Progenitor cell of endocrine pancreas (in vitro differentiated cells): Measurements from ENCODE around the gene GLG1. TPM values are rescaled to one million over a fixed set of nuclear protein-coding genes. Genes with fewer than 3 reads are reported as not detected.
"Not testable (repeated sequence)": the region's sequence is repeated elsewhere in the genome, so short reads cannot be mapped to it uniquely, and the experiment has no call there.

Experiments
- DNase-seq: peaks from one replicate; pipeline ENCODE4 v3.0.0; 2021; ENCODE audit warnings: low spot score; ENCODE audit not compliant: unreplicated experiment
- H3K27ac Mint-ChIP-seq: 2 replicates; pipeline ENCODE4 v1.8.0; 2021; ENCODE audit warnings: mild to moderate bottlenecking, moderate library complexity, mixed read lengths
- H3K27me3 Mint-ChIP-seq: 2 replicates; pipeline ENCODE4 v1.8.0; 2021; ENCODE audit warnings: mixed read lengths
- H3K36me3 Mint-ChIP-seq: 2 replicates; pipeline ENCODE4 v1.8.0; 2022; ENCODE audit warnings: mixed read lengths; ENCODE audit not compliant: insufficient read depth
- H3K4me1 Mint-ChIP-seq: 2 replicates; pipeline ENCODE4 v1.8.0; 2021; ENCODE audit warnings: low read depth, mixed read lengths
- H3K4me3 Mint-ChIP-seq: 2 replicates; pipeline ENCODE4 v1.8.0; 2021; ENCODE audit warnings: low read depth, mild to moderate bottlenecking, moderate library complexity, mixed read lengths
- H3K9me3 Mint-ChIP-seq: 2 replicates; pipeline ENCODE4 v1.8.0; 2021; ENCODE audit warnings: low read depth, mixed read lengths
- CTCF ChIP-seq: fragments of 200-600 bp; sonication (generic); IDR thresholded peaks from one replicate; pipeline ENCODE4 v1.5.0; 2021; ENCODE audit warnings: antibody characterized with exemption, mild to moderate bottlenecking; ENCODE audit not compliant: unreplicated experiment
- total RNA-seq: library from RNA; stranded (reverse); gene quantifications from 2 replicates; pipeline ENCODE4 v1.2.1, GENCODE V29; 2021

GLG1 gene
- total RNA-seq, 1 donor from 2014 or later: 173 TPM

- no peaks in the 10 kb centered on the region for H3K27me3 Mint-ChIP-seq
- no peak for DNase-seq
- H3K36me3 Mint-ChIP-seq: peaks cover 11% of the 10 kb centered on the region
- no peaks in the 10 kb centered on the region for H3K9me3 Mint-ChIP-seq
- no peaks in the 10 kb centered on the region for H3K4me1 Mint-ChIP-seq
- no peak for TF ChIP-seq CTCF
- H3K27ac Mint-ChIP-seq: no peak overlapping the region
- H3K4me3 Mint-ChIP-seq: no peak overlapping the region
Measured at GRCh38 chr16:74447578-74447977, 159.3 kb downstream of the GLG1 start.

GRCh38 chr16:74446866-74447265 is 160.0 kb downstream of the GLG1 start:
- no peak for DNase-seq
- no peak overlapping the region for H3K4me3 Mint-ChIP-seq
- H3K27ac Mint-ChIP-seq: peak overlapping the region; percentile 68
- peaks cover 11% of the 10 kb centered on the region for H3K36me3 Mint-ChIP-seq
- no peak for TF ChIP-seq CTCF
- H3K4me1 Mint-ChIP-seq: no peaks in the 10 kb centered on the region
- H3K27me3 Mint-ChIP-seq: no peaks in the 10 kb centered on the region
- H3K9me3 Mint-ChIP-seq: no peaks in the 10 kb centered on the region

GRCh38 chr16:74443624-74444346 is 163.1 kb downstream of the GLG1 start:
- not testable (repeated sequence) for H3K27me3 Mint-ChIP-seq, H3K4me1 Mint-ChIP-seq, H3K9me3 Mint-ChIP-seq, H3K4me3 Mint-ChIP-seq, DNase-seq
- peak overlapping the region; percentile 87 for H3K27ac Mint-ChIP-seq
- H3K36me3 Mint-ChIP-seq: peaks cover 14% of the 10 kb centered on the region

GRCh38 chr16:74439685-74440084 is 167.2 kb downstream of the GLG1 start:
- H3K4me1 Mint-ChIP-seq: no peaks in the 10 kb centered on the region
- DNase-seq: no peak
- peaks cover 16% of the 10 kb centered on the region for H3K36me3 Mint-ChIP-seq
- H3K27ac Mint-ChIP-seq: no peak overlapping the region
- TF ChIP-seq CTCF: no peak
- no peaks in the 10 kb centered on the region for H3K27me3 Mint-ChIP-seq
- H3K4me3 Mint-ChIP-seq: no peak overlapping the region
- H3K9me3 Mint-ChIP-seq: no peaks in the 10 kb centered on the region

- no peaks in the 10 kb centered on the region for H3K4me1 Mint-ChIP-seq
- no peak overlapping the region for H3K27ac Mint-ChIP-seq
- H3K36me3 Mint-ChIP-seq: peaks cover 16% of the 10 kb centered on the region
- H3K4me3 Mint-ChIP-seq: no peak overlapping the region
- DNase-seq: no peak
- TF ChIP-seq CTCF: no peak
- no peaks in the 10 kb centered on the region for H3K27me3 Mint-ChIP-seq
- H3K9me3 Mint-ChIP-seq: no peaks in the 10 kb centered on the region
Measured at GRCh38 chr16:74438492-74438979, 168.4 kb downstream of the GLG1 start.

GRCh38 chr16:74431516-74431915 is 175.4 kb downstream of the GLG1 start:
- peaks cover 3% of the 10 kb centered on the region for H3K36me3 Mint-ChIP-seq
- no peak overlapping the region for H3K4me3 Mint-ChIP-seq
- no peak for TF ChIP-seq CTCF
- no peaks in the 10 kb centered on the region for H3K27me3 Mint-ChIP-seq
- no peaks in the 10 kb centered on the region for H3K4me1 Mint-ChIP-seq
- no peaks in the 10 kb centered on the region for H3K9me3 Mint-ChIP-seq
- no peak overlapping the region for H3K27ac Mint-ChIP-seq
- DNase-seq: no peak
